Breast epithelium (tissue), 4 donors: Measurements from ENCODE around the gene RSPH4A. TPM values are rescaled to one million over a fixed set of nuclear protein-coding genes. Genes with fewer than 3 reads are reported as not detected.

Source experiments
- DNase-seq, 2 donors: peaks; one replicate each; pipeline ENCODE4 v3.0.0-alpha.2; 2019; ENCODE audit warnings: low spot score in 2 of 2
- H3K27ac ChIP-seq, 2 donors: fragments of 200-600 bp; sonication (generic) in 1 of 2; one replicate each; pipeline ENCODE4 v1.5.1; 2016 to 2019; ENCODE audit warnings: mild to moderate bottlenecking in 1 of 2
- H3K27me3 ChIP-seq, 2 donors: fragments of 200-600 bp; sonication (generic) in 1 of 2; one replicate each; pipeline versions ENCODE4 v1.5.1 to v1.6.0; 2017 to 2019; ENCODE audit warnings: control low read depth in 1 of 2, mild to moderate bottlenecking in 1 of 2
- H3K36me3 ChIP-seq: fragments of 200-600 bp; one replicate; pipeline ENCODE4 v1.5.1; 2019
- H3K4me1 ChIP-seq, 2 donors: fragments of 200-600 bp; sonication (generic); one replicate each; pipeline ENCODE4 v1.5.1; 2016 to 2019; ENCODE audit warnings: control low read depth in 1 of 2
- H3K4me3 ChIP-seq, 3 donors: fragments of 200-600 bp; sonication (generic); 1 replicate in 2 of 3; 2 replicates in 1 of 3; pipeline ENCODE4 v1.5.1; 2016 to 2019; ENCODE audit warnings: mild to moderate bottlenecking in 3 of 3, moderate library complexity in 2 of 3
- H3K9me3 ChIP-seq, 2 donors: fragments of 200-600 bp; sonication (generic) in 1 of 2; one replicate each; pipeline ENCODE4 v1.5.1; 2016 to 2019; ENCODE audit warnings: control low read depth in 1 of 2
- POLR2A ChIP-seq: fragments of 450-650 bp; IDR thresholded peaks from one replicate; pipeline ENCODE4 v1.6.1; 2016; ENCODE audit warnings: antibody characterized with exemption, mild to moderate bottlenecking, moderate library complexity
- POLR2AphosphoS5 ChIP-seq, 3 donors: sonication (generic); formaldehyde crosslinking; IDR thresholded peaks; one replicate each; pipeline ENCODE4 v1.6.1; 2017; ENCODE audit warnings: antibody characterized with exemption in 3 of 3
- intact Hi-C: fragments of 100-400 bp; cut with DNase I; formaldehyde crosslinking; loops from one replicate; pipeline ENCODE4 v1.15.1; 2023; ENCODE audit warnings: low total_unique reads
- total RNA-seq, 3 donors: library from RNA; depleted of rRNA; stranded (reverse); fragments of >200 nt; gene quantifications; one replicate each; pipeline ENCODE4 v1.1.0, GENCODE V29; 2016
- TF ChIP-seq, protein P1 (sequence below), 3 donors: fragments of 450-650 bp; IDR thresholded peaks; one replicate each; pipeline ENCODE4 v1.5.1; 2016 to 2017; ENCODE audit warnings: antibody characterized with exemption in 3 of 3, mild to moderate bottlenecking in 3 of 3, moderate library complexity in 3 of 3

The RSPH4A gene
- total RNA-seq, 3 donors from 2014 or later: 0.80 to 1.5 (median 1.3) TPM

DNA sequence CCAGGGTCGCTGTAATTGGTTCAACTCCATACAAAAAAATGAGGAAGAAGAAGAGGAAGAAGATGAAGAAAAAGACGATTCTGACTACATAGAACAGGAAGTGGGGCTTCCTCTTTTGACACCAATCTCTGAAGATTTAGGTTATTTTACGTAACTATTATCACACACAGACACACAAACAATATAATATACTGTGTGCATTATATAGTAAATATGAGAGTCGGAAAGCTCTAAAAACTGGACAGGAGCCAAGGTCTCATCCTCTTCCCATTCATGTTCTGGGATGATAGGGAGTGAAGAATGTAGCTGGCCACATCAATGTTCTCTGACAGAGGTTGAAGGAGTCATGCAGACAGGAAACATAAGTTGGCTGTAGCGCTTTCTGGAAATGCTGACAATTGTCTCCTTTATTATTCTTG lies 13.3 kb downstream of the RSPH4A start:
- no peaks in the 10 kb centered on the region for H3K9me3 ChIP-seq
- no peaks in the 10 kb centered on the region for H3K36me3 ChIP-seq
- DNase-seq: no peak
- intact Hi-C loops: no loop called here
- no peak overlapping the region for H3K27ac ChIP-seq
- H3K27me3 ChIP-seq: no peaks in the 10 kb centered on the region
- H3K4me1 ChIP-seq: no peaks in the 10 kb centered on the region
- no peak overlapping the region for H3K4me3 ChIP-seq
- TF ChIP-seq POLR2A (no peak), POLR2AphosphoS5 (IDR thresholded peaks at IDR 0.05) (no peak)
- TF ChIP-seq, protein P1, sequence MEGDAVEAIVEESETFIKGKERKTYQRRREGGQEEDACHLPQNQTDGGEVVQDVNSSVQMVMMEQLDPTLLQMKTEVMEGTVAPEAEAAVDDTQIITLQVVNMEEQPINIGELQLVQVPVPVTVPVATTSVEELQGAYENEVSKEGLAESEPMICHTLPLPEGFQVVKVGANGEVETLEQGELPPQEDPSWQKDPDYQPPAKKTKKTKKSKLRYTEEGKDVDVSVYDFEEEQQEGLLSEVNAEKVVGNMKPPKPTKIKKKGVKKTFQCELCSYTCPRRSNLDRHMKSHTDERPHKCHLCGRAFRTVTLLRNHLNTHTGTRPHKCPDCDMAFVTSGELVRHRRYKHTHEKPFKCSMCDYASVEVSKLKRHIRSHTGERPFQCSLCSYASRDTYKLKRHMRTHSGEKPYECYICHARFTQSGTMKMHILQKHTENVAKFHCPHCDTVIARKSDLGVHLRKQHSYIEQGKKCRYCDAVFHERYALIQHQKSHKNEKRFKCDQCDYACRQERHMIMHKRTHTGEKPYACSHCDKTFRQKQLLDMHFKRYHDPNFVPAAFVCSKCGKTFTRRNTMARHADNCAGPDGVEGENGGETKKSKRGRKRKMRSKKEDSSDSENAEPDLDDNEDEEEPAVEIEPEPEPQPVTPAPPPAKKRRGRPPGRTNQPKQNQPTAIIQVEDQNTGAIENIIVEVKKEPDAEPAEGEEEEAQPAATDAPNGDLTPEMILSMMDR (IDR thresholded peaks at IDR 0.05): no peak

DNA sequence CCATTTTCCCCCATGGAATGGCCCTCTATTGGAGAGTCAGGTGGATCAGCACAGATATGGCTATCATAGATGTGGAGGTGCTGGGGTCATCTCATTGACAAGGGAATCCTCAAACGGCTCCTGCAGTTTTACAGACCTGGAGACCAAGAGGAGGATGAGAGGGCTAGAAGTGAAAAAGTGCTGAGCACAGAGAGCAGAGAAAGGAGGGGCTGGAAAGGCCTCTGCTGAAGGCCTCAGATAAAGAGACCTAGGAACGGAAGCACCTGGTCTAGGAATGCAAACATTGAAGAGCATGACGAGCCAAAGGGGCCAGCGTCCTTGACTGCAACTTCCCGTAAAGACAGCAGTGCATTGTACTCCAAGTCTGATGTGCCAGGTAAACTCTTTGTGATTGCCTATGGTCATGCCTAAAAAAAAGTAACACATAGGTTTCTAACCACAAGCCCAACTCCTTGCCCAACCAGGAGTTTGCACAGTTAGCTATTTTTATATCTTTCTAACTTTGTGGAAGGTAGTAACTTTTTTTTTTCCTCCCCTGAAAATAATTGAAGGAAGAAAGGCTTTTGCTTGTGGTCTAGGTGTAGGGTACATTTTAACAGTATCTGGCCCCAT lies 15.2 kb downstream of the RSPH4A start:
- Histone ChIP-seq H3K4me3 (no peak overlapping the region), H3K27me3 (no peaks in the 10 kb centered on the region), H3K9me3 (no peaks in the 10 kb centered on the region), H3K36me3 (no peaks in the 10 kb centered on the region), H3K27ac (no peak overlapping the region), H3K4me1 (no peaks in the 10 kb centered on the region)
- intact Hi-C loops: no loop called here
- TF ChIP-seq POLR2AphosphoS5 (IDR thresholded peaks at IDR 0.05) (no peak), POLR2A (no peak)
- TF ChIP-seq, protein P1 (IDR thresholded peaks at IDR 0.05): no peak
- DNase-seq: no peak

DNA sequence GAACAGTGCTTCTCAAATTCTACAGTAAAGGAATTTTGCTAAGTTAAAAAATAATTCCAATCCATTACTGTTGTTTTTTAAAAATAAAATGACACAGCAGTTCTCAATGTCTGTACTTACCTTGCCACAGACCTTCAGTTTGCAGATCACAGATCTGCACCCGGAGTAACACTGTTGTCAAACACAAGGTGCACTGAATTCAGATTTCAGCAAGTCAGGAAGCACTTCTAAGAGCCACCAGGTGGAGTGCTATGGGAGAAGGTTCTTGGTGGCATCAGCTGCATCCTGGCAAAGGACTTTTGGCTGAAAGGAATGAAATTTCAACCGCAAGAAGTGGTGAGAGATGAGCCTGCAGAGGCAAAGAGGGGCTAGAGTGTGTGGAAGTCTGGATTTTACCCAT lies 17.4 kb downstream of the RSPH4A start:
- intact Hi-C loops: no loop called here
- DNase-seq: no peak
- H3K27me3 ChIP-seq: no peaks in the 10 kb centered on the region
- no peaks in the 10 kb centered on the region for H3K36me3 ChIP-seq
- H3K4me1 ChIP-seq: no peaks in the 10 kb centered on the region
- no peaks in the 10 kb centered on the region for H3K9me3 ChIP-seq
- H3K27ac ChIP-seq: no peak overlapping the region
- H3K4me3 ChIP-seq: no peak overlapping the region
- TF ChIP-seq POLR2AphosphoS5 (IDR thresholded peaks at IDR 0.05): no peak
- no peak for TF ChIP-seq POLR2A
- TF ChIP-seq, protein P1 (IDR thresholded peaks at IDR 0.05): no peak

DNA sequence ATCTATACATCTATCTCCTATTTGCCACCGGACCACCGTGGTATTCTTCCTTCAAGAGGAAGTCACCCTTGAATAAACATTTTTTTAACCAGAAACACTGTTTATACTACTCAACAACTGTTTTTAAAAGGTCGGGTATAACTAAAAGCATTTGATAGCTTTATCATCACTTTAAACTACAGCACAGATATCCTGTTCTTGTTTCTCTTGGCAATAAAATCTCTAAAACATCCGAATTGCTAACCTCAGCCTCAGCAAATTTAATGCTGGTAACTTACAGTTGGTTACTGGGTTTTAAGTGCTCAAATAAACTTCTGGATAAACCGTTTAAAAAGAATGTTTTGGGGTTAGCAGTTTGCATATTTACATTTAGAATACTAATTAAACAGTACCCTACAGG lies 31.9 kb downstream of the RSPH4A start:
- Histone ChIP-seq H3K9me3 (no peaks in the 10 kb centered on the region), H3K4me3 (no peak overlapping the region), H3K27ac (no peak overlapping the region), H3K36me3 (no peaks in the 10 kb centered on the region), H3K4me1 (no peaks in the 10 kb centered on the region), H3K27me3 (no peaks in the 10 kb centered on the region)
- TF ChIP-seq POLR2AphosphoS5 (IDR thresholded peaks at IDR 0.05) (no peak), POLR2A (no peak)
- TF ChIP-seq, protein P1 (IDR thresholded peaks at IDR 0.05): no peak
- no peak for DNase-seq
- intact Hi-C loops: no loop called here

DNA sequence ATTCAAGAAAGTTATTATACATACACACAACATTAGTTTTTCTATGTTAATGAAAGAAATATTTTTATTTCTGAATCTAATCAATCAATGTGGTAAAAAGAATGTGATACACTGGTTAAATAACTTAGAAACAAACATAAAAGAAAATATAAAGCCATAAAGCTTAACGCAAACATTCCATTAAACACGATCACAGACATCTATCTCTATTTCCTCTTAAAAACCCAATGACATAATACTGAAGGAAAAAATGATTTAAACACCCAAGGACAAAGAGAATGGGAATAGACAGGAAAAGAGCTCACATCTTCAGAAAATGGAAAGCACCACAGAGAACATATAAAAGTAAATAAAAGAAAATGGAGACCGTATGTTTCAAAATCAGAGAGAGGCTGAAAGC lies 32.9 kb downstream of the RSPH4A start:
- H3K36me3 ChIP-seq: no peaks in the 10 kb centered on the region
- intact Hi-C loops: no loop called here
- no peak overlapping the region for H3K27ac ChIP-seq
- H3K27me3 ChIP-seq: no peaks in the 10 kb centered on the region
- no peaks in the 10 kb centered on the region for H3K9me3 ChIP-seq
- H3K4me3 ChIP-seq: no peak overlapping the region
- TF ChIP-seq POLR2AphosphoS5 (IDR thresholded peaks at IDR 0.05): no peak
- TF ChIP-seq, protein P1 (IDR thresholded peaks at IDR 0.05): no peak
- no peak for TF ChIP-seq POLR2A
- H3K4me1 ChIP-seq: no peaks in the 10 kb centered on the region
- no peak for DNase-seq
